Astrocyte (in vitro differentiated cells and primary cell): Measurements from ENCODE around the gene ZBTB9. TPM values are rescaled to one million over a fixed set of nuclear protein-coding genes. Genes with fewer than 3 reads are reported as not detected.

Experiments
- DNase-seq: peaks from one replicate; pipeline ENCODE4 v3.0.0-alpha.2; 2010; ENCODE audit warnings: low read depth
- FAIRE-seq: peaks from 2 replicates; lab custom pipeline; 2011; peaks lifted over from hg19 to GRCh38; lab: Jason Lieb, UNC
- H2AFZ ChIP-seq: 2 replicates; pipeline ENCODE4 v1.6.0; 2012; ENCODE audit warnings: low read depth, low read length, inconsistent platforms
- H3K27ac ChIP-seq: 2 replicates; pipeline ENCODE4 v1.5.1; 2011; ENCODE audit warnings: low read depth, low read length, inconsistent platforms
- H3K27me3 ChIP-seq: 2 replicates; pipeline ENCODE4 v1.6.0; 2011; ENCODE audit warnings: low read length, inconsistent platforms; ENCODE audit not compliant: insufficient read depth
- H3K36me3 ChIP-seq: 2 replicates; pipeline ENCODE4 v1.5.1; 2011; ENCODE audit warnings: low read length, inconsistent platforms; ENCODE audit not compliant: insufficient read depth
- H3K4me1 ChIP-seq: 2 replicates; pipeline ENCODE4 v1.5.1; 2011; ENCODE audit warnings: low read length, inconsistent platforms; ENCODE audit not compliant: insufficient read depth
- H3K4me2 ChIP-seq: 2 replicates; pipeline ENCODE4 v1.6.0; 2012; ENCODE audit warnings: low read length, inconsistent platforms
- H3K4me3 ChIP-seq: 2 replicates; pipeline ENCODE4 v1.5.1; 2011; ENCODE audit warnings: low read depth, mild to moderate bottlenecking, low read length, inconsistent platforms; ENCODE audit not compliant: insufficient read depth
- H3K79me2 ChIP-seq: 2 replicates; pipeline ENCODE4 v1.6.0; 2012; ENCODE audit warnings: mild to moderate bottlenecking, low read length, inconsistent platforms; ENCODE audit not compliant: insufficient read depth
- H3K9ac ChIP-seq: 2 replicates; pipeline ENCODE4 v1.6.0; 2012; ENCODE audit warnings: mild to moderate bottlenecking, low read length, inconsistent platforms
- H3K9me3 ChIP-seq: 2 replicates; pipeline ENCODE4 v1.5.1; 2012; ENCODE audit warnings: low read depth, mild to moderate bottlenecking, low read length, inconsistent platforms; ENCODE audit not compliant: insufficient read depth
- H4K20me1 ChIP-seq: 2 replicates; pipeline ENCODE4 v1.6.0; 2012; ENCODE audit warnings: low read length, inconsistent platforms; ENCODE audit not compliant: insufficient read depth
- H3K27ac Mint-ChIP-seq: one replicate; pipeline ENCODE4 v1.8.0; 2021; ENCODE audit warnings: mild to moderate bottlenecking, mixed read lengths; ENCODE audit not compliant: unreplicated experiment
- H3K27me3 Mint-ChIP-seq: one replicate; pipeline ENCODE4 v1.8.0; 2021; ENCODE audit warnings: low read depth, mixed read lengths; ENCODE audit not compliant: unreplicated experiment
- H3K36me3 Mint-ChIP-seq: one replicate; pipeline ENCODE4 v1.8.0; 2021; ENCODE audit warnings: low read depth, mixed read lengths; ENCODE audit not compliant: unreplicated experiment
- H3K4me1 Mint-ChIP-seq: one replicate; pipeline ENCODE4 v1.8.0; 2021; ENCODE audit warnings: low read depth, mixed read lengths; ENCODE audit not compliant: unreplicated experiment
- H3K4me3 Mint-ChIP-seq: one replicate; pipeline ENCODE4 v1.8.0; 2021; ENCODE audit warnings: mild to moderate bottlenecking, moderate library complexity, mixed read lengths; ENCODE audit not compliant: unreplicated experiment
- H3K9me3 Mint-ChIP-seq: one replicate; pipeline ENCODE4 v1.8.0; 2021; ENCODE audit warnings: mild to moderate bottlenecking, mixed read lengths; ENCODE audit not compliant: unreplicated experiment
- CTCF ChIP-seq: IDR thresholded peaks from 2 replicates; pipeline ENCODE4 v1.5.1; 2011; ENCODE audit warnings: low read depth, mild to moderate bottlenecking, inconsistent platforms, low read length, moderate library complexity; ENCODE audit not compliant: insufficient read depth
- EZH2 ChIP-seq: IDR thresholded peaks from 2 replicates; pipeline ENCODE4 v1.6.1; 2012; ENCODE audit warnings: mild to moderate bottlenecking, low read length, inconsistent platforms; ENCODE audit not compliant: insufficient read depth
- total RNA-seq: library from RNA; stranded (reverse); gene quantifications from 2 replicates; pipeline ENCODE4 v1.2.1, GENCODE V29; 2021

Gene ZBTB9
- total RNA-seq, 1 donor from 2014 or later = 10.4 TPM

GRCh38 chr6:33410050-33410710, 44.2 kb upstream of the ZBTB9 start:
- Histone ChIP-seq H3K4me1 (no peaks in the 10 kb centered on the region), H3K79me2 (peaks cover 26% of the 10 kb centered on the region), H2AFZ (peak overlapping the region; percentile 87), H3K27ac (peak overlapping the region; percentile 84), H3K27me3 (no peaks in the 10 kb centered on the region), H3K4me3 (peak overlapping the region; percentile 65), H4K20me1 (peaks cover 31% of the 10 kb centered on the region), H3K4me2 (peak overlapping the region; percentile 92), H3K9me3 (no peaks in the 10 kb centered on the region), H3K9ac (peak overlapping the region; percentile 89), H3K36me3 (peaks cover 2% of the 10 kb centered on the region)
- DNase-seq (peak; percentile 91), FAIRE-seq (no peak)
- Mint-ChIP-seq H3K4me1 (peaks cover 7% of the 10 kb centered on the region), H3K27ac (peak overlapping the region; percentile 90), H3K4me3 (peak overlapping the region; percentile 85), H3K9me3 (no peaks in the 10 kb centered on the region), H3K36me3 (peaks cover 12% of the 10 kb centered on the region), H3K27me3 (no peaks in the 10 kb centered on the region)
- TF ChIP-seq EZH2 (no peak), CTCF (no peak)

- Histone ChIP-seq H3K79me2 (peaks cover 34% of the 10 kb centered on the region), H3K27me3 (no peaks in the 10 kb centered on the region), H3K9me3 (no peaks in the 10 kb centered on the region), H3K4me2 (peak within 1 kb of the TSS; percentile 93), H3K4me1 (peaks cover 8% of the 10 kb centered on the region), H3K27ac (peak within 1 kb of the TSS; percentile 84), H3K9ac (peak within 1 kb of the TSS; percentile 89), H3K36me3 (peaks cover 8% of the 10 kb centered on the region), H4K20me1 (peaks cover 39% of the 10 kb centered on the region), H3K4me3 (peak within 1 kb of the TSS; percentile 72), H2AFZ (peak within 1 kb of the TSS; percentile 87)
- Mint-ChIP-seq H3K36me3 (peaks cover 9% of the 10 kb centered on the region), H3K27me3 (no peaks in the 10 kb centered on the region), H3K4me3 (peak within 1 kb of the TSS; percentile 88), H3K9me3 (no peaks in the 10 kb centered on the region), H3K27ac (peak within 1 kb of the TSS; percentile 90), H3K4me1 (peaks cover 14% of the 10 kb centered on the region)
- TF ChIP-seq EZH2 = no peak
- TF ChIP-seq CTCF = no peak
- DNase-seq (peak; percentile 73), FAIRE-seq (no peak)
Measured at GRCh38 chr6:33410711-33411631, 43.4 kb upstream of the ZBTB9 start, which contains the start of gene PHF1. PHF1 (plus strand) TSS chr6:33411014; CDS start chr6:33412264, 1,250 bp downstream.
